Liver (tissue), 3 donors: ENCODE measurements around the gene IQCM.

Source experiments
- CTCF ChIP-seq: fragments of 150-350 bp; IDR thresholded peaks from 2 replicates; pipeline ENCODE4 v1.5.1; 2017; ENCODE audit warnings: improper control_type of control experiment, low read depth, low read length; ENCODE audit not compliant: missing input control
- FOXA1 ChIP-seq: IDR thresholded peaks from 2 replicates; pipeline ENCODE4 v1.6.1; 2016; ENCODE audit warnings: antibody characterized with exemption
- GABPA ChIP-seq, 2 donors: IDR thresholded peaks in 1 of 2; conservative IDR thresholded peaks in 1 of 2; 2 replicates each; pipeline ENCODE4 v1.6.1; 2016; ENCODE audit warnings: antibody characterized with exemption in 2 of 2, mild to moderate bottlenecking in 1 of 2, moderate library complexity in 1 of 2
- HNF4G ChIP-seq: IDR thresholded peaks from 2 replicates; pipeline ENCODE4 v1.6.1; 2016; ENCODE audit warnings: antibody characterized with exemption
- JUND ChIP-seq, 2 donors: IDR thresholded peaks; 2 replicates each; pipeline ENCODE4 v1.6.1; 2016; ENCODE audit warnings: antibody characterized with exemption in 2 of 2
- MAX ChIP-seq: IDR thresholded peaks from 2 replicates; pipeline ENCODE4 v1.6.1; 2016; ENCODE audit warnings: antibody characterized with exemption
- NR2F2 ChIP-seq: IDR thresholded peaks from 2 replicates; pipeline ENCODE4 v1.6.1; 2016; ENCODE audit warnings: antibody characterized with exemption
- RAD21 ChIP-seq, 2 donors: IDR thresholded peaks; 2 replicates each; pipeline ENCODE4 v1.6.1; 2016; ENCODE audit warnings: antibody characterized with exemption in 2 of 2, mild to moderate bottlenecking in 2 of 2
- RXRA ChIP-seq, 2 donors: IDR thresholded peaks; 2 replicates each; pipeline ENCODE4 v1.6.1; 2017 to 2018; ENCODE audit warnings: antibody characterized with exemption in 2 of 2, mild to moderate bottlenecking in 1 of 2
- SP1 ChIP-seq: IDR thresholded peaks from 2 replicates; pipeline ENCODE4 v1.6.1; 2018; ENCODE audit warnings: antibody characterized with exemption, mild to moderate bottlenecking
- TAF1 ChIP-seq: conservative IDR thresholded peaks from 2 replicates; pipeline ENCODE4 v1.6.1; 2016; ENCODE audit warnings: antibody characterized with exemption, mild to moderate bottlenecking
- YY1 ChIP-seq: IDR thresholded peaks from 2 replicates; pipeline ENCODE4 v1.6.1; 2016; ENCODE audit warnings: antibody characterized with exemption, mild to moderate bottlenecking
- ZBTB33 ChIP-seq: IDR thresholded peaks from 2 replicates; pipeline ENCODE4 v1.6.1; 2016; ENCODE audit warnings: antibody characterized with exemption
- donor health status: healthy.
- donor health status: healthy.

GRCh38 chr4:149344436-149344835 lies 471.2 kb downstream of the IQCM start:
- TF ChIP-seq SP1, result no peak
- no peak for TF ChIP-seq CTCF
- no peak for TF ChIP-seq TAF1
- TF ChIP-seq HNF4G, result no peak
- no peak for TF ChIP-seq RAD21 (IDR thresholded peaks at IDR 0.05)
- TF ChIP-seq YY1, result no peak
- TF ChIP-seq MAX, result no peak
- no peak for TF ChIP-seq ZBTB33
- no peak for TF ChIP-seq JUND (IDR thresholded peaks at IDR 0.05)
- no peak for TF ChIP-seq FOXA1
- TF ChIP-seq NR2F2, result no peak
- no peak for TF ChIP-seq RXRA (IDR thresholded peaks at IDR 0.05)
- TF ChIP-seq GABPA (IDR thresholded peaks at IDR 0.05 in 1 of 2, conservative IDR thresholded peaks at IDR 0.05 in 1 of 2), result no peak
